PC-9 (cell line): ENCODE results near the gene CISTR.

Source experiments
- EZH2 ChIP-seq: fragments of 200-600 bp; sonication (generic); IDR thresholded peaks from 2 replicates; pipeline ENCODE4 v1.8.0; 2017; ENCODE audit warnings: antibody characterized with exemption, low read depth
- TF ChIP-seq, protein P1 (sequence below): fragments of 200-600 bp; sonication (generic); conservative IDR thresholded peaks from 2 replicates; pipeline ENCODE4 v1.6.1; 2017; ENCODE audit warnings: mixed run types, antibody characterized with exemption, mild to moderate bottlenecking, moderate library complexity

DNA sequence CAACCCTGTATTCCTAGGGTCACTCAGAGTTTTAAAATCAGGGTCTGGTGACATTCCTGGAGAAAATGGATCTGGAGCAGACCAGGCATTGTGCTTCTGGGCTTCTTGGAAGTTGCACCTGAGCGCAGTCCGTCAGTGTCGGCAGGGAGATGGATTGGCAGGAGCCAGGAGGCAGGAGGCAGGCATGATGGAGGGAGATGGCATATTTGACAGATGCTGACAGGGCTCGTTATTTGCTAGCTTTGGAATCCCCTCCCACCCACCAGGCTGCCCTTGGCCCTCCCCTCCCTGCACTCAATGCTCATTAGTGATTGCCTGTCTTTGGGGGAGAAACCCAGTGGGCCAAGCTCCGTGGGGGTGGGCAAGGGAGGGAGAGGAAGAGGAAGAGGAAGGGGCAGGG lies 4.7 kb downstream of the CISTR start:
- TF ChIP-seq, protein P1, sequence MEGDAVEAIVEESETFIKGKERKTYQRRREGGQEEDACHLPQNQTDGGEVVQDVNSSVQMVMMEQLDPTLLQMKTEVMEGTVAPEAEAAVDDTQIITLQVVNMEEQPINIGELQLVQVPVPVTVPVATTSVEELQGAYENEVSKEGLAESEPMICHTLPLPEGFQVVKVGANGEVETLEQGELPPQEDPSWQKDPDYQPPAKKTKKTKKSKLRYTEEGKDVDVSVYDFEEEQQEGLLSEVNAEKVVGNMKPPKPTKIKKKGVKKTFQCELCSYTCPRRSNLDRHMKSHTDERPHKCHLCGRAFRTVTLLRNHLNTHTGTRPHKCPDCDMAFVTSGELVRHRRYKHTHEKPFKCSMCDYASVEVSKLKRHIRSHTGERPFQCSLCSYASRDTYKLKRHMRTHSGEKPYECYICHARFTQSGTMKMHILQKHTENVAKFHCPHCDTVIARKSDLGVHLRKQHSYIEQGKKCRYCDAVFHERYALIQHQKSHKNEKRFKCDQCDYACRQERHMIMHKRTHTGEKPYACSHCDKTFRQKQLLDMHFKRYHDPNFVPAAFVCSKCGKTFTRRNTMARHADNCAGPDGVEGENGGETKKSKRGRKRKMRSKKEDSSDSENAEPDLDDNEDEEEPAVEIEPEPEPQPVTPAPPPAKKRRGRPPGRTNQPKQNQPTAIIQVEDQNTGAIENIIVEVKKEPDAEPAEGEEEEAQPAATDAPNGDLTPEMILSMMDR, result no peak
- no peak for TF ChIP-seq EZH2
